SK-N-DZ (cell line): ENCODE data around the gene FAM171A1. TPM values are rescaled to one million over a fixed set of nuclear protein-coding genes. Genes with fewer than 3 reads are reported as not detected.
"Not testable (repeated sequence)": the region's sequence is repeated elsewhere in the genome, so short reads cannot be mapped to it uniquely, and the experiment has no call there.

Experiments
- DNase-seq: peaks from one replicate; pipeline ENCODE4 v3.0.0-alpha.2; 2015; ENCODE audit warnings: low spot score
- polyA plus RNA-seq, 2 experiments: library from polyadenylated mRNA; depleted of rRNA; stranded (reverse); fragments of >200 nt; gene quantifications; 2 replicates each; pipeline ENCODE4 v1.2.3, GENCODE V29; 2014

The FAM171A1 gene
- 22.6 and 26.2 TPM in 2 replicates for polyA plus RNA-seq (2014; cell fraction: cytosol; rRNA removed)
- 12.4 and 14.5 TPM in 2 replicates for polyA plus RNA-seq (2014; cell fraction: nucleus; rRNA removed)

GRCh38 chr10:15370856-15371701 is at the start of gene FAM171A1:
TSS of gene FAM171A1 (minus strand) at chr10:15371289. CDS start at chr10:15371052, 237 bp downstream.
- DNase-seq = peak; percentile 52

- DNase-seq = no peak
Observed at GRCh38 chr10:15420858-15421257, 49.8 kb upstream of the FAM171A1 start.

- peak; percentile 32 for DNase-seq
Observed at GRCh38 chr10:15419279-15419874, 48.3 kb upstream of the FAM171A1 start.

- DNase-seq = no peak
Observed at GRCh38 chr10:15416034-15416433, 44.9 kb upstream of the FAM171A1 start.

- no peak for DNase-seq
Observed at GRCh38 chr10:15411010-15411409, 39.9 kb upstream of the FAM171A1 start.

- DNase-seq = not testable (repeated sequence)
Observed at GRCh38 chr10:15409350-15409749, 38.3 kb upstream of the FAM171A1 start.

GRCh38 chr10:15408557-15408956 is 37.5 kb upstream of the FAM171A1 start:
- DNase-seq = no peak

- DNase-seq = no peak
Observed at GRCh38 chr10:15405319-15405718, 34.2 kb upstream of the FAM171A1 start.

GRCh38 chr10:15401382-15401781 is 30.3 kb upstream of the FAM171A1 start:
- no peak for DNase-seq

- DNase-seq = not testable (repeated sequence)
Observed at GRCh38 chr10:15400461-15400860, 29.4 kb upstream of the FAM171A1 start.

- no peak for DNase-seq
Observed at GRCh38 chr10:15399060-15399661, 28.1 kb upstream of the FAM171A1 start.

- DNase-seq = no peak
Observed at GRCh38 chr10:15395935-15396334, 24.8 kb upstream of the FAM171A1 start.

- no peak for DNase-seq
Observed at GRCh38 chr10:15393139-15393825, 22.2 kb upstream of the FAM171A1 start.

- DNase-seq = no peak
Observed at GRCh38 chr10:15391491-15391890, 20.4 kb upstream of the FAM171A1 start.

- DNase-seq = not testable (repeated sequence)
Observed at GRCh38 chr10:15388172-15388571, 17.1 kb upstream of the FAM171A1 start.

- peak; percentile 49 for DNase-seq
Observed at GRCh38 chr10:15387021-15387420, 15.9 kb upstream of the FAM171A1 start.

GRCh38 chr10:15385552-15386455 is 14.7 kb upstream of the FAM171A1 start:
- no peak for DNase-seq

- no peak for DNase-seq
Observed at GRCh38 chr10:15381420-15381819, 10.3 kb upstream of the FAM171A1 start.

- no peak for DNase-seq
Observed at GRCh38 chr10:15379078-15379477, 8.0 kb upstream of the FAM171A1 start.

GRCh38 chr10:15378569-15378968 is 7.5 kb upstream of the FAM171A1 start:
- no peak for DNase-seq

- DNase-seq = no peak
Observed at GRCh38 chr10:15374566-15374965, 3.5 kb upstream of the FAM171A1 start.
